HG03064 (cell line): ENCODE measurements around the gene CRIP2.

Source experiments
- ATAC-seq: cut with Tn5 transposase; IDR thresholded peaks from one replicate; pipeline ENCODE4 v1.9.1; 2021; ENCODE audit warnings: low read depth; ENCODE audit not compliant: unreplicated experiment

The CRIP2 gene

DNA sequence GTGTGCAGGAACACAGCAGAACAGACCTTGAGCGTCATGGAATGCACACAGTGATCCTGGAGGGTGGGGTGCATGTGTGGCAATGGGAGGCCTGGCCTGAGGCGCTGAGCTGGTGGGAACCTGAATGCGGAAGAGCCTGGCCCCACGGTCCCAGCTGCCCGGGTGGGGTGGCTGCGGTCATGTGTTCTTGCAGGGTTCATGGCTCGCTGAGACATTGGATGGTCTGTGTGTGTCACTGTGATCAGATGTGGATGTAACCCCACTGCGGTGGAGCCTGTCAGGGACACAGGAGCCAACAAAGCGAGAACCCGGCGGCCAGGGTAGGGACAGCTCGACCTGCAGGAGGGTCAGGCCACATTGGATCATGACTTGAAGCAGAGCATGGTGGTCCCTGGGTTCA, 31.8 kb upstream of the CRIP2 start:
- no peak for ATAC-seq

GRCh38 chr14:105444859-105445258, 29.8 kb upstream of the CRIP2 start:
- ATAC-seq, result no peak

DNA sequence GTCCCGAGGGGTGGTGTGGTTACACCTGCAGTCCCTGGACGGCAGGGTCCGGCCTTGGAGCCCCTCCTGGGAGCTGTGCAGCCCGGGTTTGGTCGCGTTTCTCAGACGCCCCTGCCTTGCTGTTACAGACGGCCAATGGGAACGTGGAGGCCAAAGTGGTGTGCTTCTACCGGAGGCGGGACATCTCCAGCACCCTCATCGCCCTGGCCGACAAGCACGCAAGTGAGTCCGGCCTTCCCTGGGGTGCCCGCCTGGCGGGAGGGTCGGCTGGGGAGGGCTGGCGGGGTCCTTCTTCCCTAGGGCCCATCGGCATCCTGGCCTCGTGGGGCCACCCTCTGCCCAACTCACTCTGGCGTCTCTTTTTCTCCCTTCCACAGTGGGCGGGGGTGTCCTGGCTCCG, 29.3 kb upstream of the CRIP2 start:
- no peak for ATAC-seq

DNA sequence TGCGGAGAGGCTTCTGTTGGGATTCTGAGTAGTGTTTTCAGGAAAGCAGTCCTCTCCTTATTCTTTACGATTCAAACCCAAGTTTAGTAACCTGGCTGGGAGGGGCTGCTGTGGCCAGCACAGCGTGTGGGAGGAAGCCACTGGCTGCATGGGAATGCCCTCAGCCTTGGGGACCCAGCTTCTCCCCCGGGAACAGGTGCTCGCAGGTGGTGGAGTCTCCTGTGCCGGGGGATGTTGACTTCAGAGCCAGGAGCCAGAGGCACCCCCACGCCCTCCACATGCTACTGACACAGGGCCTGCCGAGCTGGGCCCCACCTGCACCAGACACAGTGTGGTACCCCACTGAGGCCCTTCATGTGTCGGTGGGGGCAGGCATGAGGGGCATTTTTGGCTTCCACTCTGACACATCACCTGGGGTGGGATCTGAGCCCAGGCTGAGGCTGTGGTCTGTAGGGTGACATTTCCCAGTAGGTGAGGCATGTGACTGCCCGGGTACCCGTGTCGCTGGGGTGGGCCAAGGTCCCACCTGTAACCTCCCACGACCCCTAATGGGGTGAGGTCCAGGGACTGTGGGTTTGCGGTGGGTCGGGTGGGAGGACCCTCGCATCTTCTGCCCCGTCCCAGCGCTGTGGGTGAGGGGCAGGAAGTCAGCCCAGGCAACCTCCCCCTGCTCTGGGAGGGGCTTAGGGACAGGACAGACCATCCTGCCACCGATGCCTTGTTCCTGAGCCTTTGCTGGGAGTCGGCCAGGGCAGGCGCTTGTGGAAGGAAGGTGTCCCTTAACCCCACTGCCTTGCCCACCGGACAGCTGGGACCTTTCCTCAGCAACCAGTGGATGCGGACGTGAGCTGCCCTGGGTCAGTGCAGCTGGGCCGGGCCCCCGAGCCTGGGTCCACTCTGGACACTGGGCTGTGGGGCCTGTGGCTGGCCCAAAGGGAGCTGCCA, 28.4 kb upstream of the CRIP2 start:
- ATAC-seq, result no peak

GRCh38 chr14:105446971-105447370, 27.6 kb upstream of the CRIP2 start:
- no peak for ATAC-seq

- ATAC-seq, result no peak
Observed at GRCh38 chr14:105447651-105448640, 26.7 kb upstream of the CRIP2 start.

GRCh38 chr14:105448706-105449111, 25.9 kb upstream of the CRIP2 start:
- no peak for ATAC-seq

GRCh38 chr14:105449276-105450122, 25.1 kb upstream of the CRIP2 start:
- ATAC-seq, result no peak

GRCh38 chr14:105450123-105450505, 24.5 kb upstream of the CRIP2 start:
- no peak for ATAC-seq

GRCh38 chr14:105450864-105451720, 23.5 kb upstream of the CRIP2 start:
- ATAC-seq, result no peak

DNA sequence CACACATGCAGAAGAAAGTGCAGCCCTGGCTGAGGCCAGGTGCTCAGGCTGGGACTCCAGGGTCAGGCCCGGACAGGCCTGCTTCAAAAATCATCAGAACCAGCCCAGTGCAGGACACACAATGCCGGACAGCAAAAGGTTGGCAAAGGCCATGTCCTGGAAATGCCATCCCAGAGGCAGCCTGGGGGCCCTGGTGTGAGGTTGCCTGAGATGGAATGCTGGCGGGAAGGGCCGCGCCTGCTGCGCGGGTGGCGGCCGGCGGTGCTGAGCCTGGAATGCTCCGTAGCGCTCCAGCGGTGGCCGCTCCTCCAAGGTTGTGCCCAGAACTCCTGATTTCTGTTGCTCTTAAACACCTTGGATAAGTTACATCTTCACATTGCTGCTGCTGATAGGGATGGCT, 21.7 kb upstream of the CRIP2 start:
- ATAC-seq, result no peak

DNA sequence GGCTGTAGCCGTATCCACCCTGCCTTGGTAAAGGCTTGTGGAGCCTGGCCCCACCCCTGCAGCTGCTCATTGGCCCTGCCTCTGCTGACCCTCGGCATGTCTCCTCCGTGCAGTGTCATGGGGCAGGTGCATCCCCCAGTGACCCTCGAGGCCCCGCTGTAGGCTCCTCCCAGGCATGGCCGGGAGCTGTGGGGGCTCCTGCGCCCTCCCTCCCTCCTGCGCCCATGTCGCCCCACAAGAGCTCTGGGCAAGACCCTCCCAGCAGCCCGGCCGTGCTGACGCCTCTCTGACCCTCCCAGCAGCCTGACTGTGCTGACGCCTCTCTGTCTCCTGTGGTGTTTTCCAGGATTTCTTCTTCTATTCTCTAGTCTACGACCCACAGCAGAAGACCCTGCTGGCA, 20.8 kb upstream of the CRIP2 start:
- no peak for ATAC-seq

DNA sequence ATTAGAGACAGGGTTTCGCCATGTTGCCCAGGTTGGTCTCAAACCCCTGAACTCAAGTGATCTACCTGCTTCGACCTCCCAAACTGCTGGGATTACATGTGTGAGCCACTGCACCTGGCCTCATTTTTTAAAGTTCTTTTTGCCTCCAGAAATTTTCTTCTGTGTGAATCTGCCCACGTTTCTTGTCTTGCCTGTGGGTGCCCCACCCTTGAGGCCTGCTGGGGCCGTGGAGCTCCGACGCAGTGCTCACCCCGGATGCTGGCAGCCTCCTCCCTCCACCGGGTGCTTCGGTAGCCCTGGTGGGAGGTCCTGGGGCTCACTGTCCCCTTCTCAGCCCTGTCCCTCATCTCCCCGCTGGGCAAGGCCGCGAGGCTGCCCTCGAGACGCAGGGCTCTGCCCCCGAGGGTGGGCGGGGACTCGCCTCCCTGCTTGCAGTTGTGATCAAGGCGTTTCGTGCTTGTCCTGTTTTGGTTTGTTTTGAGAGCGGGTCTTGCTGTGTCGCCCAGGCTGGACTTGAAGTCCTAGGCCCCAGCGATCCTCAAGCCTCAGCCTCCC, 19.5 kb upstream of the CRIP2 start:
- no peak for ATAC-seq

GRCh38 chr14:105455766-105456660, 18.6 kb upstream of the CRIP2 start:
- ATAC-seq, result no peak

- no peak for ATAC-seq
Observed at GRCh38 chr14:105456736-105457617, 17.6 kb upstream of the CRIP2 start.

- ATAC-seq, result no peak
Observed at GRCh38 chr14:105458010-105458409, 16.6 kb upstream of the CRIP2 start.

DNA sequence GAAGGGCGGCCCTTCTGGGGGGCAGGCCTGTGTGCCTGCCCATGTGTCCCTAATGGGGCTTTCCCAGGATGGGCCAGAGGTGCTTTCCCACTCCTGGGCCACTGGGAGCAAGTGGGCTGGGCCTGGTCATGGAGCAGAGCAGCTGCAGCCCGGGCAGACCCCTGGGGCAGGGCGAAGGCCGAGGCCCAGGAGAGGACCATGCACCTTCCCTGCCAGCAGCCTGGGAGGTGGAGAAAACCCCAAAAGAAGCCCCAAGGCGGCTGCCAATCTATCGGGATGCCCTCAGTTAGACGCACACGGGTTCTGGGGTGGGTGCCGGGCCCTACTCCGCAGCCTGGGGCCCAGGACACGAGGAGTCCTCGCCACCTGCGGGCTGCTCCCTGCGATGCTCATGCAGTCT, 16.1 kb upstream of the CRIP2 start:
- ATAC-seq, result no peak
